Measurements from ENCODE around the gene NTF3.

The NTF3 gene

DNA sequence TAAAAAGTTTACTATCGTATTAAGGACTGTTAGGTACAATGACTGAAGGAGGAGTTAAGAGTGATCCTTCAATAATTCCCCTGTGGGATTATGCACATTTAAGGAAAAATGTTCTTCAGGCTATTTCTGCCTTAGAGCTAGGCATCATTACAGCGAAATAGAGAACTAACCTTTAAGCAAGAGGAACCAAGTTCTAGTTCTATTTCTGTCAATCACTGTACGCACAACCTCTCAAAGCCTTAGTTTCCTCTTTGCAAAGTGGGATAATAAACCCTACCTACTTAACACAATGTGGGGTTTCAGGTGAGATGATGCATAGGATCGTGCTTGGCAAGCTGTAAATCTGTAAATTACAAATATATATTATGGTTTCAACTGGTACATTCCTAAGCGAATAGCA is 15.4 kb downstream of the NTF3 start:
- TF ChIP-seq, protein P1, sequence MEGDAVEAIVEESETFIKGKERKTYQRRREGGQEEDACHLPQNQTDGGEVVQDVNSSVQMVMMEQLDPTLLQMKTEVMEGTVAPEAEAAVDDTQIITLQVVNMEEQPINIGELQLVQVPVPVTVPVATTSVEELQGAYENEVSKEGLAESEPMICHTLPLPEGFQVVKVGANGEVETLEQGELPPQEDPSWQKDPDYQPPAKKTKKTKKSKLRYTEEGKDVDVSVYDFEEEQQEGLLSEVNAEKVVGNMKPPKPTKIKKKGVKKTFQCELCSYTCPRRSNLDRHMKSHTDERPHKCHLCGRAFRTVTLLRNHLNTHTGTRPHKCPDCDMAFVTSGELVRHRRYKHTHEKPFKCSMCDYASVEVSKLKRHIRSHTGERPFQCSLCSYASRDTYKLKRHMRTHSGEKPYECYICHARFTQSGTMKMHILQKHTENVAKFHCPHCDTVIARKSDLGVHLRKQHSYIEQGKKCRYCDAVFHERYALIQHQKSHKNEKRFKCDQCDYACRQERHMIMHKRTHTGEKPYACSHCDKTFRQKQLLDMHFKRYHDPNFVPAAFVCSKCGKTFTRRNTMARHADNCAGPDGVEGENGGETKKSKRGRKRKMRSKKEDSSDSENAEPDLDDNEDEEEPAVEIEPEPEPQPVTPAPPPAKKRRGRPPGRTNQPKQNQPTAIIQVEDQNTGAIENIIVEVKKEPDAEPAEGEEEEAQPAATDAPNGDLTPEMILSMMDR (conservative IDR thresholded peaks at IDR 0.05; ENCODE audit: low read length): no peak
- no peak for DNase-seq (ENCODE audit: low read depth)

DNA sequence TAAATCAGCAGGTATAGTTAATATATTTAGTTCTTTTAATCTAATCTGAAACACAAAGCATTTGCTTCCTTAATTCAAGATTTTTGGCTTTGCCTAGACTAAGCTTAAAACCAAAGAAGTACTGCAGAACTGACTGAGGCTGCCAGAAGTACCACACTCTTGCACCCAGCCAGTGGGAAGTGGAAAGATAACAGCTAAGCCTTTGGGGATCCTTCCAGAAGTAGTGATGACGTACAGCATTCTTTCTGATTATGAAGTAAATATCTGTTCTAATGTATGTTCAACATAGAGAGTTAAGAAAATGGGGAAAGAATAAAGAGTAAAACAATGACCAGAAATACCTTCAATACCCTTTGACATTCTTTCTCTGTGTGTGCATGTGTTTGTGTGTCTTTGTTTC is 19.3 kb downstream of the NTF3 start:
- H3K4me3 ChIP-seq (ENCODE audit: low read length): no peak overlapping the region
- DNase-seq (ENCODE audit: low read depth): no peak

More for the DNA sequence above, 15.4 kb downstream of the NTF3 start:
- no peak overlapping the region for H3K4me3 ChIP-seq (ENCODE audit: low read length)

DNA sequence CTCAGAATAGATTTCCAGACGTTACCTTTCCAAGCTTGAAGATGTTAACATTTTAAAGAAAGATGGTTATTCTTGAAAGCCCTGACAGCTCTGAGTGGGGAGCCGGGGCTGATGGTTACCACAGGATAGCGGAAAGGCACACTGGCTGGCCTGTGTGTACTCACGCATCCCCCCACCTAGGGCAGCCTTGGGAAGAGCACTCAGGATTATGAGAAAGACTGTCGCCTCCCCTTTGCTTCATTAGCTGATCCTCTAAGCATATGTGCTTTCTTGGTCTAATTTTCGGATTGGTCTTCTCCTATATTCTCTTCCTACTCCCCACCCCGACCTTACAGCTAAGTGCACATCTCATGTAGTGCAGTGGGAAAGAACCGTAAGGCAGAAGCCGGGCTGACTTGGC is 20.7 kb downstream of the NTF3 start:
- TF ChIP-seq, protein P1 (conservative IDR thresholded peaks at IDR 0.05; ENCODE audit: low read length): no peak
- no peak overlapping the region for H3K4me3 ChIP-seq (ENCODE audit: low read length)
- DNase-seq (ENCODE audit: low read depth): no peak

More for the DNA sequence above, 19.3 kb downstream of the NTF3 start:
- TF ChIP-seq, protein P1 (conservative IDR thresholded peaks at IDR 0.05; ENCODE audit: low read length): no peak

DNA sequence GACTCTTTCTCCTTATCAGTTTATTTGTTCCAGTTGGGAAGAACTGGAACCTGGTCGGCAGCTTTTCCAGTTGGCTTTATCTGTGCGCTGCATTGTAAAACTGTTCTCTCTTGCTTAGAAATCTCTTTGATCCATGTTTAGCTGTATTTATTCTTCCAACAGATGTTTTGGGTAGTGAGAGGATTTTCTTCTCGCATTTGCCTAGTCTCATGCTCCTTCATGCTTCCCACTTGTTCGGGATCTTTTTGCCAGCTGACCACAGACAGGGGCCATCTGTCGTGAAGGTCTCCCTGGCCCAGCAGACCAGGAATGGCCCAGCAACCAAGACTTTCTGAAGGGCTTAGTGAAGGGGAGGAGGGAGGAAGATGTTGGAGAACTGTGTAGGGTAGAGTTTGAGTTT is 21.6 kb downstream of the NTF3 start:
- TF ChIP-seq, protein P1 (conservative IDR thresholded peaks at IDR 0.05; ENCODE audit: low read length): no peak
- H3K4me3 ChIP-seq (ENCODE audit: low read length): no peak overlapping the region
- no peak for DNase-seq (ENCODE audit: low read depth)

DNA sequence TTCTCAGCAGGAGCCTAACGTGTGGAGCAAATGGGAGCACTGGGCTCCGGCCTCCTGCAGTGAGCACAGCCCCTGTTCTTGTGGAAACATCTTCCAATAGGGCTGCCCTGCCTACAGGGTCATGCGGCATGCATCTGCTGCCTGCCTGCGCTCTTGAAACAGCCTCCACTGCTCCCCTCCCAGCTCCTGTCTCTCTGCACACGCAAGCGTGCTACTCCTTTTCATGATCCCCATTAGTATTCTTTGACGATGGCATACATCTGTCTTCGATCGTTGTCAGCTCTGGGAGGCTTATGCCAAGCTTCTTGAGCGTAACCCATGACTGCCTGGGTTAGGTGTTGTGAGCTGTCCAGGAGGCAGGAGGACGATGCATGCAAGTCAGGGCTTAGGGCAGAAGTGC is 23.1 kb downstream of the NTF3 start:
- H3K4me3 ChIP-seq (ENCODE audit: low read length): no peak overlapping the region
- peak; percentile 22 for DNase-seq (ENCODE audit: low read depth)
- TF ChIP-seq, protein P1 (conservative IDR thresholded peaks at IDR 0.05; ENCODE audit: low read length): no peak

DNA sequence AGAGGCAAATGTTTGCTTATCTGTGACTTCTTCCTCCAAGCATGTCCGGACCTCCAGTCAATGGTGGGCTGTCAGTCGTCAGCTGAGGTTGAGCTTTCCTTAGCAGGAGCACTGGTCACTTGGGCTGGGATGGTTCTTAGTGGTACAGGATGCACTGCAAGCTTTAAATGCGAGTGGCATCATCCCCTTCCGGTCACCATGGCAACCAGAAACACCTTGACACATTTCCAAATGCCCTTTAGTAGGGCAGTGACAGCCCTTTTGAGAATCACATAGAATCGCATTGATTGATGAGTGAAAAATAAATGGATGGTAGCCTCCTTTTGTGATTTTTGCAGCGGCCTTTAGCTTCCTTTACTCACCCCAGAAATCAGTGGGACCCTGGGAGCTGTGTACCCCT is 24.1 kb downstream of the NTF3 start:
- no peak overlapping the region for H3K4me3 ChIP-seq (ENCODE audit: low read length)
- DNase-seq (ENCODE audit: low read depth): no peak
- TF ChIP-seq, protein P1 (conservative IDR thresholded peaks at IDR 0.05; ENCODE audit: low read length): no peak

DNA sequence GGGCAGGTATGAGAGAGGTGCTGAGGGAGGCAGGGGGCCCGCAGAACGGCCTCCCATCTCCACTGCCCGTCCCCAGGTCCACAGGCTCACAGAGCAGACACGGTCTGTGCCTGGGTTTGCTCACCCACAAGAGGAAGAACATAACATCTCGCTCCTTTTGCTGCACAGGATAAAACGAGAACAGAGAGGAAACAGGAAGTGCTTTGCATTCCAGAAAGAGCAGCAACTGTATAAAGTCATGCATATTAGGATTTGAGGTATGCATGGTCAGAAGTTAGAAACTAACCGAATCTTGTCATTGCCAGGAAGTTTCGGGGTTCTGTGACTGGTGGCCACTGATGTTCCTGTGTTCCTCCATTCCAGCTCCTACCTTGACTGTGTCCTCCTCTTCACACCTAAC is 25.0 kb downstream of the NTF3 start:
- TF ChIP-seq, protein P1 (conservative IDR thresholded peaks at IDR 0.05; ENCODE audit: low read length): no peak
- H3K4me3 ChIP-seq (ENCODE audit: low read length): no peak overlapping the region
- DNase-seq (ENCODE audit: low read depth): peak; percentile 90

Measured in AG10803 (cell line).